ENCODE measurements around the gene AGTRAP.

DNA sequence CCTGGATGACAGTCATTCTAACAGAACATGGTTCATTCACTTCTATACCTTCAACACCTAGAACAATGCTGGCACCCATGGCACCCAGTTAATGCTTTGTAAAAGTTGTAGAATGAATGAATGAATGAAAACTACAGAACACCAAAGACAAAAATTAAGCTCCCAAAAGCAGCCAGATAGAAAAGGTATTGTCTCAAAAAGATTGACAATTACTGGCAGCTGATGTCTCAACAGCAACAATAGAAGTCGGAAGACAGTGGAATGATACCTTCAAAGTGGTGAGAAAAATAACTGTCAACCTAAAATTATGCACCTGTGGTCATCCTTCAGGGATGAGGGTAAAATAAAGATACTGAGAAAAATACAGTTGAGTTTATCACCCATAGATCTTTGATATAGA lies 21.1 kb downstream of the AGTRAP start:
- TF ChIP-seq POLR2AphosphoS5 (IDR thresholded peaks at IDR 0.05; ENCODE audit: low read depth, low read length) (no peak), TAF1 (IDR thresholded peaks at IDR 0.05; ENCODE audit: borderline replicate concordance, insufficient read depth, low read length) (no peak)

All from PFSK-1 (cell line).